ENCODE results near the gene PCDH1.

DNA sequence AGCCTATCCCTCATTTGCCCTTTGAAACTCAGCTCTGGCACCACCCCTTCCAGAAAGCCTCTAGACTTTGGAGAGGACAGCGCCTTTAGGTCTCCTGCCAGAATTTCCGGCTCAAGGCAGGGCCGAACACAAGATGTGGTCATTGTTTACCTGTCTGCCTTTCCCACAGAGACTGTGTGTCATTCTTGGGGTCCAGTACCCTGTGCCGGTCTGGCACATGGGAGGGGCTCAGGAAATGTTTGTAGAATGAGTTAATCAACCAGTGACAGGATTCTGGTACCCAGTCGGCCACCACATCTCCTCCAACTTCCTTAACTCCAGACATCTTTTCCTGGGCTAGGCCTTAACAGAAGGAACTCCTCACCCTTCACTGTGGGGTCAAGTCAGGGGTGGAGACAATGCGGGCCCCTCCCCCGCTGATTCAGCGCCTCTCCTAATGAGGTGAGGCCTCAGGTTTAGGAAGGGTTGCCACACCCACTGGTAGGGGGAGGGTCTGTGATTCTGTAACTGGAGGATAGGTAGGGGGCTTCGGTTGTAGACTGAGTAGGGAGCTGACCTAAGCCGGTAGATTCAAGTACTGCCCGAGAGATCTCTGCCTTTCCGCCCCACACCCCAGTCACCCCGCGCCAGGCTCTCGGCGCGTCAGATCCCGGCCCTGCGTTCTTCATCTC lies 29.3 kb downstream of the PCDH1 start:
- TF ChIP-seq, protein P1, sequence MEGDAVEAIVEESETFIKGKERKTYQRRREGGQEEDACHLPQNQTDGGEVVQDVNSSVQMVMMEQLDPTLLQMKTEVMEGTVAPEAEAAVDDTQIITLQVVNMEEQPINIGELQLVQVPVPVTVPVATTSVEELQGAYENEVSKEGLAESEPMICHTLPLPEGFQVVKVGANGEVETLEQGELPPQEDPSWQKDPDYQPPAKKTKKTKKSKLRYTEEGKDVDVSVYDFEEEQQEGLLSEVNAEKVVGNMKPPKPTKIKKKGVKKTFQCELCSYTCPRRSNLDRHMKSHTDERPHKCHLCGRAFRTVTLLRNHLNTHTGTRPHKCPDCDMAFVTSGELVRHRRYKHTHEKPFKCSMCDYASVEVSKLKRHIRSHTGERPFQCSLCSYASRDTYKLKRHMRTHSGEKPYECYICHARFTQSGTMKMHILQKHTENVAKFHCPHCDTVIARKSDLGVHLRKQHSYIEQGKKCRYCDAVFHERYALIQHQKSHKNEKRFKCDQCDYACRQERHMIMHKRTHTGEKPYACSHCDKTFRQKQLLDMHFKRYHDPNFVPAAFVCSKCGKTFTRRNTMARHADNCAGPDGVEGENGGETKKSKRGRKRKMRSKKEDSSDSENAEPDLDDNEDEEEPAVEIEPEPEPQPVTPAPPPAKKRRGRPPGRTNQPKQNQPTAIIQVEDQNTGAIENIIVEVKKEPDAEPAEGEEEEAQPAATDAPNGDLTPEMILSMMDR (IDR thresholded peaks at IDR 0.05), result no peak
- TF ChIP-seq ZFX (IDR thresholded peaks at IDR 0.05; ENCODE audit: borderline replicate concordance), result no peak

All from 22Rv1 (cell line).